A172 (cell line): ENCODE measurements around the gene HIP1. TPM values are rescaled to one million over a fixed set of nuclear protein-coding genes. Genes with fewer than 3 reads are reported as not detected.
"Not testable (repeated sequence)": the region's sequence is repeated elsewhere in the genome, so short reads cannot be mapped to it uniquely, and the experiment has no call there.

Experiments used
- DNase-seq: peaks from one replicate; pipeline ENCODE4 v3.0.0-alpha.2; 2015; ENCODE audit warnings: low spot score
- total RNA-seq: library from RNA; depleted of rRNA; stranded (reverse); fragments of >200 nt; shearing (Covaris generic); gene quantifications from 2 replicates; pipeline ENCODE4 v1.2.3, GENCODE V29; 2014

The HIP1 gene
- total RNA-seq, 1 experiment from 2014 or later, result 29.3 TPM

GRCh38 chr7:75644589-75644988, 94.2 kb downstream of the HIP1 start:
- no peak for DNase-seq

DNA sequence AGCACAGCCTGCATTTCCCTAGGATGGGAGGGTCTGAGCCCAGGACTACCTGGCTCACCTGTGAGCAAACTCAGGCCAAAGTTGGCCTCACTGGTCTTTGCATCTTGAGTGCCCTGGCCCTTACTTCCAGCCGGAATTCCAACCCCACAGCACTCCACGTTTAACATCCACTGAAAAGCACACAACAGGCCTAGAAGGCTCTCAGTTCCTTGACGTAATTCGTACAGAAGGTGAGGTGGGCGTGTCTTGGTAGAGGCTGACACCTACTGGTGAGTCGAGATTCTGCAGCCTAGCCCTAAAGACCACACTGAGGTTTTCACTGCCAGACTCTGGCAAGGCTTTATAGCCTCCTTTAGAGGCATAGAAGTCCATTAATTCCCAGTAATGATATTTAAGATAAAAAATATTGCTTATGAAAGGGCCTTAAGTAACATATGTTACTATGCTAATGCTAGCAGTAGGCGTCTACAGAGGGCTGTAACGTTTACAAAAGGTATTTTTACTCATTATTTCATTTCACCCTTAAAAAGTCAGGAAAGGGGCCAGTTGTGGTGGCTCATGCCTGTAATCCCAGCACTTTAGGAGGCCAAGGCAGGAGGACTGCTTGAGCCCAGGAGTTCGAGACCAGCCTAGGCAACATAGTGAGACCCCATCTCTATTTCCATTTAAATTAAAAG, 95.8 kb downstream of the HIP1 start:
- peak; percentile 66 for DNase-seq

GRCh38 chr7:75640201-75640600, 98.5 kb downstream of the HIP1 start:
- DNase-seq, result no peak

DNA sequence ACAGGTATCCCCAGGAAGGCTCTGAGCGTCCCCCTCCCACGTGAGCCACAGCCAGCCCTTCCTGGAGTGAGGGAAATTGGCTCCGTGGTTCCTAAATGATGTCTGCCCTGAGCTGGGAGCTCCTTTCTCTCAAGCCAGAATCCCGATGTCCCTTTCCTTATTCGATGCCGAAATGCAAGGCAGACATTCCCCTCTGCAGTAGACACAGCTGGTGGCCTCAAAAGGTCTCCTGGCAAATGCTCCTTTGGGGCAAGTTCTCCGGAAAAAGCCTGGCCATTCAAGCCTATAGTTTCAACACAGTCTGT, 98.9 kb downstream of the HIP1 start:
- no peak for DNase-seq

- peak; percentile 26 for DNase-seq
Observed at GRCh38 chr7:75639071-75639885, 99.5 kb downstream of the HIP1 start.

GRCh38 chr7:75638594-75639070, 100.1 kb downstream of the HIP1 start:
- DNase-seq, result no peak

DNA sequence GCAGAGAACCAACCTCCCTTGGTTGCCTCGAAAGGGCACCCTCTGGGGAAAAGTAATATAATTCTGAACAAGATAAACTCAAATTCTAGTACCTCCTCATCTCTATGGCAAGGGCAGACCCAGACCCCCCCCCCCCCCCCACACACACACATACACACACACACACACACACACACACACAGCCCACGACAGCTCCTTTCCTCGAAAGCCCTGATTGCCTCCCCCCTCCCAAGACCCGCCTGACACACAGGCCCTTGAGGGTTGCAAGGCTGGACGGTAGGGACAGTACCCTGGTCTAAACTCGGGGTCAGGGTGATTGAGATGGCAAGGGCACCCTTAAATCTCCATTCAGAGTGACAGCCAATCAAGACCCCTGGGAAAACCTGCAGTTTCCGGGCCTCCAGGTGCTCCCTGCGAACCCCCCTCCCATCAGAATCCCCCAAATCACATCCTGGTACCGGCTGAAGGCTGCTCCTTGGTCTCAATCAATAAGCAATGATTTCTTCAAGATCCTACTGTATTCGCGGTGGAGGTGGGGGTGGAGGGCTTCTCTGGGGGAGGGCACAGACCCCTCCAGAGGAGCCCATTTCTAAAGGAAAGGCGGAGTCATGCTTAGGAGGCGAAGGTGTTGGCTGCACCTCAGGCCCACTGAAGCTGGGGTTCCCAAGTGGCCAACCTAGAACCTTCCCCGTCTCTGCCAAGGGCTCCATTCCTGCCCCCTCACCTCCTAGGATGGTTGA, 100.7 kb downstream of the HIP1 start:
- DNase-seq, result no peak

DNA sequence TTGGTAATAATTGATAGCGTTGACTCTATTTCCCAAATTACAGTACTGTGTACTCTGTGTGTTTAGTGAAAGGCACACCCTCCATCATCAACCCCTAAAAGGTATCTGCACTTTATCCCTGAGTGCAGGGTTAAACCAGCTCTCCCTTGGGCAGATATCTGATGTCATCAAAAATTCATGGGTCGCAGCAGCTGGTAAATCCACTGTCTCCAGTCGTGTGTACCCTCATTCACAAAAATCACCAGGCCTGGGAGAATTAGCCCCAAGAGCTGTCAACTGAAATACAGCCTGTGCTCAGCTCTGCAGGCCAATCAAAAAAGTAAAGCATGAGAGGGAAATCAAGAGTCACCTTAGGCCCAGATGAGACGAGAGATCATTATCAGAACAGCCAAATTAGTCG, 103.7 kb downstream of the HIP1 start:
- DNase-seq, result no peak

- not testable (repeated sequence) for DNase-seq
Observed at GRCh38 chr7:75632587-75632986, 106.2 kb downstream of the HIP1 start.

DNA sequence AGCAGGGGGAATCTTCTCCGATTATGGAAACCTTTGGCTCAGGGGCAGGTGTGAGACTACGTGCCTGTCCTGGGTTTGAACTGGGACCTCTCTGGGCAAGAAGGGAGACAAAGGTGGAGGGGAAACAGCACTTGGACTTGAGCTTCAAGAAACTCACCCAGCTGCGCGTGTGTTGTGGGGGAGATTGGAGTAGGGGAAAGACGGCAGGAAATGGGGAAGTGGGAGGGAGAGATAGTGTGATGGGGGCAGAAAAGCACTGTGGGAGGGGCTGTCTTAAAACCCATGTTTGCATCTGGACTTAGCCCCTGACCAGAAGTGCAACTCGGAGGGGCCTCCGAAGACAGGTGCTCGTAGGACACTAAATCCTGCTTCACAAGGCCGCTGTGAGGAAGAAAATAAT, 107.0 kb downstream of the HIP1 start:
- DNase-seq, result no peak

- DNase-seq, result no peak
Observed at GRCh38 chr7:75630549-75630948, 108.2 kb downstream of the HIP1 start.

GRCh38 chr7:75629044-75629443, 109.7 kb downstream of the HIP1 start:
- no peak for DNase-seq

- DNase-seq, result peak; percentile 67
Observed at GRCh38 chr7:75628055-75628454, 110.7 kb downstream of the HIP1 start.

DNA sequence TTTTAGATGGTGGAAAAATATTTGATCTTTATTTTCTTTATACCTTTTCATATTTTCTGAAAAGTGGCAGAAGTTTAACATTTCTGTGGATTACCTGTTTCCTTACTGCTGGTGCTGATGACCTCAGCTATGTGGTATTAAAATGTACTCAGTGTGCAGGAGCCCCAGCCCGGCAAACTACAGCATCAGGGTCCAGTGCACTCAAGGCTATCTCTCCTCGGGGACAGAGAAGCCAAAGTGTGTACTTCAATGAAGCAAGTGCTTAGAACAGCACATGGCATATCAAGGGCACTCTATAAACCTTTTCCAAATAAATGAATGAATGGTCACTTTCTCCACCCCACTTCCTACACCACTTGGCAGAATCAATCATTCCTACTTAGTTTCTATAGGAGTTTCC, 111.8 kb downstream of the HIP1 start:
- DNase-seq, result no peak

GRCh38 chr7:75625868-75626267, 112.9 kb downstream of the HIP1 start:
- no peak for DNase-seq

- peak; percentile 35 for DNase-seq
Observed at GRCh38 chr7:75624134-75624832, 114.5 kb downstream of the HIP1 start.

GRCh38 chr7:75623390-75624133, 115.2 kb downstream of the HIP1 start:
- peak; percentile 67 for DNase-seq

GRCh38 chr7:75621124-75621523, 117.6 kb downstream of the HIP1 start:
- DNase-seq, result no peak

DNA sequence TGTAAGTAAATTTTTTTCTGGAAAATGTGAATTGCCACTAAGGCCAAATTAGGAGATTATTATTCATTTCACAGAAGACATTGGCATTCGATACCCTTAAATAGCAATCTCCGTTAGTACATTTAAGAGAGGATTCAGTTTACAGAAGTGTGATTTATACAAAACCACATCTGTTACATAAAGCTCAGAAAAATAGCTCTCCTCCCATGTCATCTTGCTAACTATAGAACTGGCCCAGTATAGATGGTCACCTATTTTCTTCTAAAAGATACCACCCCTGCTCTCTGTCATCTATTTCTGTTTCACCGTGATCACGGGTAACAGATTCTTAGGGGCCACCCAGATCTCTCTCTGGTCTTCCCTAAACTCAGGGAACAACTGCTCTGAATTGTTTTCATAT, 119.1 kb downstream of the HIP1 start:
- no peak for DNase-seq

GRCh38 chr7:75617634-75618234, 121.0 kb downstream of the HIP1 start:
- peak; percentile 77 for DNase-seq
